SU-DHL-6 (cell line): ENCODE results near the gene NLGN3.

Source experiments
- EZH2phosphoT487 ChIP-seq: fragments of 200-600 bp; sonication (generic), shearing (Covaris generic); conservative IDR thresholded peaks from 2 replicates; pipeline ENCODE4 v1.6.1; 2018; ENCODE audit warnings: mild to moderate bottlenecking, antibody characterized with exemption, low read length, moderate library complexity, mixed read lengths
- TF ChIP-seq, protein P1 (sequence below): fragments of 200-600 bp; sonication (generic); IDR thresholded peaks from one replicate; pipeline ENCODE4 v1.5.1; 2017; ENCODE audit warnings: antibody characterized with exemption, mild to moderate bottlenecking, low read length, moderate library complexity; ENCODE audit not compliant: insufficient read depth, poor library complexity, severe bottlenecking

GRCh38 chrX:71111141-71111843, 33.3 kb upstream of the NLGN3 start, which contains the start of gene IL2RG:
- TF ChIP-seq, protein P1, sequence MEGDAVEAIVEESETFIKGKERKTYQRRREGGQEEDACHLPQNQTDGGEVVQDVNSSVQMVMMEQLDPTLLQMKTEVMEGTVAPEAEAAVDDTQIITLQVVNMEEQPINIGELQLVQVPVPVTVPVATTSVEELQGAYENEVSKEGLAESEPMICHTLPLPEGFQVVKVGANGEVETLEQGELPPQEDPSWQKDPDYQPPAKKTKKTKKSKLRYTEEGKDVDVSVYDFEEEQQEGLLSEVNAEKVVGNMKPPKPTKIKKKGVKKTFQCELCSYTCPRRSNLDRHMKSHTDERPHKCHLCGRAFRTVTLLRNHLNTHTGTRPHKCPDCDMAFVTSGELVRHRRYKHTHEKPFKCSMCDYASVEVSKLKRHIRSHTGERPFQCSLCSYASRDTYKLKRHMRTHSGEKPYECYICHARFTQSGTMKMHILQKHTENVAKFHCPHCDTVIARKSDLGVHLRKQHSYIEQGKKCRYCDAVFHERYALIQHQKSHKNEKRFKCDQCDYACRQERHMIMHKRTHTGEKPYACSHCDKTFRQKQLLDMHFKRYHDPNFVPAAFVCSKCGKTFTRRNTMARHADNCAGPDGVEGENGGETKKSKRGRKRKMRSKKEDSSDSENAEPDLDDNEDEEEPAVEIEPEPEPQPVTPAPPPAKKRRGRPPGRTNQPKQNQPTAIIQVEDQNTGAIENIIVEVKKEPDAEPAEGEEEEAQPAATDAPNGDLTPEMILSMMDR, result no peak
- no peak for TF ChIP-seq EZH2phosphoT487
